ENCODE data around the gene SORD.
A peak's percentile ranks its signal among the peaks of the same experiment; 100 is the strongest.
"Not testable (repeated sequence)": the region's sequence is repeated elsewhere in the genome, so short reads cannot be mapped to it uniquely, and the experiment has no call there.

The SORD gene

GRCh38 chr15:45100884-45101625, 78.1 kb downstream of the SORD start:
- DNase-seq, result no peak

- no peak for DNase-seq
Observed at GRCh38 chr15:45101749-45102148, 78.8 kb downstream of the SORD start.

- no peak for DNase-seq
Observed at GRCh38 chr15:45102226-45102625, 79.2 kb downstream of the SORD start.

GRCh38 chr15:45104170-45104569, 81.2 kb downstream of the SORD start:
- DNase-seq, result not testable (repeated sequence)

DNA sequence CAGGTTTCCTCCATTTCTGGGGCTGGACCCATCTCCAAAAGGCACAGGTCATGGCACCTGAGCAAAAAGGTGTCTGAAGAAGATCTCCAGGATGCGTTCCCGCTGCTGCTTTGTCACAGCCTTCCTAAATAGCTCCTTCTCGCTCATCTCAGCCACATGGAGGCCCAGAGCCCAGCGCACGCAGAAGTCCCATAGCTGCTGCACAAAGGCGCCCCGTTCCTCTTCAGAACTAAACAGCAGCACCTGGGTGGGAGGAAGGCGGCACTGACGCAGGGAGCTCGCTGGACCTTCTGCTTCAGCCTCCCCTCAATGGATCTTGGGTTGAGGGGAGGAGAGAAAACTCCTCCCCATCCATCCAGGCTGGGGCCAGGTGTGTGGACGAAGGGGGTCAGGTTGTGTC, 82.6 kb downstream of the SORD start:
- no peak for DNase-seq

DNA sequence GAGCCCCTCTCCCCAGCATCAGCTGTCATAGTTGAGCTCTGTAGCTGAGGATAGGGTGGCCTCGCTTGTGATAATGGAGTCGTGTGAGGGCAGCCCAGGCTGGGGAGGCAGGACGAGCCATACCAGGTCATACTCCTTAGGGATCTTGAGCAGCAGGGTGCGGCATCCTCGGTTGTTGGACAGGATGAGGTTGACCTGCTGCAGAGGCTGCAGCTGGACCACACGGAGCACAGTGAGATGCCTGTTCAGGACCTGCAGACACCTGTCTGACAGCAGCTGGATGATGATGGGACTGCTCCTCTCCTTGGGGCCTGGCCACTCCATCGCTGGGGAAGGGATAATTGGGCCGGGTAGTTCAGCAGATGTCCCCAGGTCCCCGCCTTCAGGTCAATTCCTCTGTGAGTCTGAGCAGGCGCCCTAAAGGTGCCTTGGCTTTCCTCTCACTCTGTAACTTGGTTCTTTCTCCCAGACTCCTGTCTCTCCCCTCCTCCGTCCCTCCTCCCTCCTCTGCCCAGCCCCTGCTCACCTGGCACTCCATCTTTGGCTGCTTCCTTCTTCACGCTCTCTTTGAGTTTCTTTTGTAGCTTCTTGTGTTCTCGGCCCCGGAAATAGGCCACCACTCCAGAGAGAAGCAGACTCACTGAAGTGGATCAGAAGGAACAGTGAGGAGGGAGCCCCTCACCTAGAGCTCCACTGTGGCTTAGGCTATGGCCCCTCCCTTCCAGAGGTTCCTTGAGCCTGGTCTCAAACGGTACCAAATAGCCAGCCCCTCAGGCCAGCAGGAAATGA, 83.2 kb downstream of the SORD start:
- no peak for DNase-seq

DNA sequence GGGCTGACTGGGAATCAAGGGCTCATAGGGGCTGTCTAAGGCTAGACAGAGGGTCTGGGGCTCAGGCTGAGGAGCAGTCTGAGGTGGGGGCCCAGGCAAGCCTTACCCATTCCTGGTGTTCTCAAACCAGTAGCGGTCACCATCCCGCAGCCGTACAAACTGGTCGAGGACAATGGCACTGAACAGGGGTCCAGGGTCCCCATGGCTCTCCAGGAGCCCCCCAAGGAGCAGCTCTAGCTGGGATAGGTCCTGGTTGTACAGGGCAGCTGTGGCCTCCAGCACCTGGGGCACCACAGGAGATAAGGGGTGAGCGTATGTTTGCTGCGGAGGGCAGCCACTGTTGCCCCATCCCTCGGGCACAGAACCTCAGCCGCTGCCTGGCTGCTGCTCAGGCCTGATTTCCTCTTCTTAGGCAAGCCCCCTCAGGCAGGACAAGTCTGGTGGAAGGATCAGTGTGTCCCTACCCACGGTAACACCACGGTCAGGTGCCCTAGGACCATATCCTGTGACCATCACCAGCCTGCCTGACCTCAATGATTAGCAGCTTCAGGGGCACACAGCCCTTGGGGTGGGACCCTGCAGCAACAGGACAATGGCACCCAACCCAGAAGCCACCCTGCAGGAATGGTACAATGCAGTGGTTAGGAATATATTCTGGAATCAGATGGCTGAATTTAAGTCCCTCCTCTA, 85.1 kb downstream of the SORD start:
- no peak for DNase-seq

DNA sequence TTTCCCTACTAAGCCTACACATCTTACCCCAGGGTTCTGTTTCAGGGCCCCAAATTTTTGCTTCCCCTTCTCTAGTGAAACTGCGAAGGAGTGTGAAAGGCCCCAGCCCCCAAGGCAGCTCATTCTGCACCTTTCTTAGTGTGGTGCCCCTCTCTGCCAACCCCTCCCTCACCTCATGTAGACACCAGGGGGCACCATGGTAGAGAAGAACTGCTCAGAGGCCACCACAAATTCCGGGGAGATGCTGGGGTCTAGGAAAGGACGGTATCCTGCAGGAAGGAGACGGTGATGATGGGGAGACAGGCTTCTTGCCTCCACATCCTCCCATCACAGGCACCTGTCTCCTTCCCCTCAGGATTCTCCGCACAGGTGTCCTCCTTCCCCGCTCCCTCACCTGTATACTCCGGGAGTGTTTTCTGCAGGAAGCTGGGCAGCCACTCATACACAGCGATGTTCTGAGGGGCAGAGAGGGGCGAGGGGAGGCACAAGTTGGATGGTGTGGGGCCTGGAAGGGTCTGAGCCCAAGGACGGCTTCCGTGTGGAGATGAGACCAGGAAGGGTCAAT, 87.3 kb downstream of the SORD start:
- DNase-seq, result peak in 1 of 6 experiments; percentile 7

DNA sequence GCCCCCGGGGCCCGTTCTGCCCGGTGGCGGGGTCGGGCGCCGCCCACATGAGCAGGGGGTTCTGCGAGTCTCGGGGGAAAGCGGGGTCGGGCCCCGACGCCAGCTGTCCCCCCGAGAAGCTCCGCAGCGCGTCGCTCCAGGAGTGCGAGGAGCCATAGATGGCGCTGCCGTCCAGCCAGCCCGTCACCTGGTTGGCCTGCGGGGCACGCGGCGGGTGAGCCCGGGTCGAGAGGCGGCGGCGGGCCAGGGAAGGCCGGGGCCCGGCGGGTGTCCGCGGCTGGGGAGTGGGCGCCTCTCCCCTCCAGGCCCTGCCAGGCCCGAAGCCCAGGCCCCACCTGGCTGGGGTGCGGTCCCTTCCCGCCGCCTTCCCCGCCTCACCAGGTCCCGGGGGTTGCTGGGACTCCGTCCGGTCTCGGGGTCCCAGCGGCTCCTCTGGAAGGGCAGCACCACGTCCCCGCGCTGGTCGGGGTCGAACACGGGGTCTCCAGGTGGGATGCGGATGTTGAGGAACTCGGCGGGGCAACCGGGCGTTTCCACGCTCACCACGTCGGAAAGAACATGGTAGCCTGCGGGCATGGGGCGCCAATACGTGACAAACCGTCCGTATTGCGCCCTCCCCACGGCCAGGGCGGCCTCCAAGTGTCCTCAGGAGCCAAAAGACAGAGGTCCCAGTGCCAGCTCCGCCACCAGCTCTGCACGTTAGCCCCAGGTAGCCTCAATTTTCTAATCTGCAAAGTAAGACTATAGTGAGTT, 88.6 kb downstream of the SORD start:
- no peak for DNase-seq

DNA sequence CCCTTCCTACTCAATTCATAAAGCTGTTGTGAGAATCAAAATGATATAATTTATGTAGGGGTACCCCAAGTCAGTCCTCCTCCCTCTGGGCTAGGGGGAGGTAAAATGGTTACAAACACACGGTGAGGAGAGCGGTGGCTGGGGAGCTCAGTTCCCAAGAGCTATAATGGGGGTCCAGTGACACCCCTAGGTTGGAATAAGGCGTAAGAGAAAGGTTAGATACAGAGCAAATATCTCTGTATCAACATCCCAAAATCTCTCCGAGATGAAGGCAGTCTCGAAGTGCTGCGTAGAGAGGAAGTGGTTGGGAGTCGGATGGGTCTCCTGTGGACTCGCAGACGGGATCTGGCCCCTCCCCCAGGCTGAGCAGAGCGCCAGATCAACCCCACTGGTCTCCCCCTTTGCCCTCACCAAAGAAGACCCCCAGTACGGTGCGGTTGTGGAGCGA, 89.2 kb downstream of the SORD start:
- no peak for DNase-seq

GRCh38 chr15:45112591-45113379, 89.8 kb downstream of the SORD start:
- DNase-seq, result no peak

- DNase-seq, result no peak
Observed at GRCh38 chr15:45113380-45113990, 90.5 kb downstream of the SORD start.

DNA sequence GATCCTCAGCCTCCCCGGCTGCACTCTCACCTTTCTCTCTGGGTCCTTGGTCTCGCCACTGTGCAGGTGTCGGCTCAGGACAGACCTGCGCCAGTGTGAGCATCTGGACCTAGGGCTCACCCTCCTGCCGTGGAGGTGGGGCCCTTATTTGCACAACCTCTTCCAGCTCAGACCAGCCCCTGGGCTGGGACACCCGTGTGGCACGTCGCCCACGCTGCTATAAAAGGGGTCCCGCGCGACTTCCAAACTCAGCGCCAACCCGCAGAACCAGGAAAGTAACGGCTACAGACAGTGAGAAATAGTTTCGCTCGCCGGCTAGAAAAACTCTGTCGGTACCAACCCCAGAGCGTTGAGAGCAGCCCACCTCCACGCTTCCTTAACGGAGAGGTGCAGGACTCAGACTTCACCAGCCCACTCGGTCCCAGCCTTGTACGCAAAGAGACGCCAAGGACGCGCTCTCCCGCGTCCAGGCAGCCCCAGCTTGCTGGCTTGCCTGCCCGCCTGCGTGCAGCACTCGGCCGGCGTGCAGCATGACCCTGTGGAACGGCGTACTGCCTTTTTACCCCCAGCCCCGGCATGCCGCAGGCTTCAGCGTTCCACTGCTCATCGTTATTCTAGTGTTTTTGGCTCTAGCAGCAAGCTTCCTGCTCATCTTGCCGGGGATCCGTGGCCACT, 91.2 kb downstream of the SORD start, which contains the start of the genes DUOX2 and DUOXA2:
TSS of gene DUOX2 (minus strand) at position 97 of the 675 bp plus-strand sequence. CDS start 761 bp downstream, outside the sequence.
TSS of gene DUOXA2 (plus strand) at position 251 of the 675 bp plus-strand sequence. CDS start at position 531, 280 bp downstream.
- DNase-seq, result no peak

DNA sequence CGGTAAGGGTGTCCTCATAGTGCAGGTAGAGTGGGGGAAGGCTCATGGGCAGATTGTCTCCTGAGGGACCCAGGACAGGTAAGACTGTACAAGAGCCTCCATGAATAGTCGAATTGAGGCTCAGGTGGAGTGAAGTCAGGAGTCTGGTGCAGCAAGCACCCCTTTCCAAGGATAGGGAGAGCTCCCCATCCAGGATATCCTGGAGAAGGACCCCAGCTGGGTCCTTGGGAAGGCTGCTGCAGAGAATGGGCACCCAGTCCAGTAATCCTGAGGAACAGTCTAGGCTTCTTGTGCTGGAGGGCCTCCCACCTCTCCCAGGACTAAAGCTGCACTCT, 91.7 kb downstream of the SORD start:
- DNase-seq, result no peak

GRCh38 chr15:45115312-45115820, 92.4 kb downstream of the SORD start:
- DNase-seq, result no peak

- no peak for DNase-seq
Observed at GRCh38 chr15:45116006-45116481, 93.0 kb downstream of the SORD start.

- peak in 1 of 6 experiments; percentile 21 for DNase-seq
Observed at GRCh38 chr15:45116482-45117307, 93.7 kb downstream of the SORD start.

- peak in 1 of 6 experiments; percentile 20 for DNase-seq
Observed at GRCh38 chr15:45117308-45118130, 94.5 kb downstream of the SORD start.

All from stimulated activated naive CD4-positive, alpha-beta T cell (primary cell).